A549 (cell line): ENCODE results near the gene PPM1M. TPM values are rescaled to one million over a fixed set of nuclear protein-coding genes. Genes with fewer than 3 reads are reported as not detected.

Source experiments
- ATAC-seq, 2 experiments: fragments of 200-7000 bp in 1 of 2; fragments of >200 bp in 1 of 2; cut with Nextera tagmentation in 1 of 2; cut with Tn5 transposase in 1 of 2; 3 replicates each; pipeline versions ENCODE4 v1.8.0 to v1.9.1; 2018 to 2020; ENCODE audit warnings: mild to moderate bottlenecking in 1 of 2, moderate library complexity in 1 of 2
- CTCF ChIA-PET: fragments of 300-600 bp; sonication (Branson Sonifier 250); formaldehyde crosslinking; extraction: SDS; loops from one replicate; lab custom pipeline; 2021; ENCODE audit warnings: antibody characterized with exemption, inconsistent platforms; lab: Yijun Ruan, JAX
- POLR2A ChIA-PET: fragments of 350-600 bp; formaldehyde crosslinking; extraction: SDS; loops from one replicate; lab custom pipeline; 2021; ENCODE audit warnings: antibody characterized with exemption, inconsistent platforms; lab: Yijun Ruan, JAX
- DNase-seq, 2 experiments: peaks; one replicate each; pipeline versions ENCODE4 v3.0.0 to v3.0.0-alpha.2; 2011 to 2016; ENCODE audit warnings: low read depth in 1 of 2, low spot score in 1 of 2
- FAIRE-seq: peaks from 2 replicates; lab custom pipeline; 2011; peaks lifted over from hg19 to GRCh38; lab: Jason Lieb, UNC
- H3K27ac ChIP-seq, 2 experiments: fragments of >200 bp; sonication (Bioruptor Twin); formaldehyde crosslinking; 3 replicates each; pipeline ENCODE4 v1.5.1; 2016 to 2017
- H3K4me1 ChIP-seq: fragments of >200 bp; sonication (Bioruptor Twin); formaldehyde crosslinking; 3 replicates; pipeline ENCODE4 v1.6.1; 2016
- H3K4me2 ChIP-seq: fragments of >200 bp; sonication (Bioruptor Twin); formaldehyde crosslinking; 3 replicates; pipeline ENCODE4 v1.6.1; 2016
- H3K4me3 ChIP-seq: fragments of >200 bp; sonication (Bioruptor Twin); formaldehyde crosslinking; 3 replicates; pipeline ENCODE4 v1.5.1; 2016
- H3K9me3 ChIP-seq: fragments of >200 bp; sonication (Bioruptor Twin); formaldehyde crosslinking; 3 replicates; pipeline ENCODE4 v1.6.1; 2016
- CBX8 ChIP-seq: fragments of 200-600 bp; sonication (generic); IDR thresholded peaks from 2 replicates; pipeline ENCODE4 v1.6.1; 2016
- CEBPB ChIP-seq, 2 experiments: fragments of >200 bp in 1 of 2; sonication (Bioruptor Twin) in 1 of 2; formaldehyde crosslinking in 1 of 2; IDR thresholded peaks; 2 replicates each; pipeline ENCODE4 v1.6.1; 2012 to 2016
- CHD2 ChIP-seq: fragments of 150-350 bp; IDR thresholded peaks from 2 replicates; pipeline ENCODE4 v1.6.1; 2014; ENCODE audit warnings: low read length; ENCODE audit not compliant: partially characterized antibody
- FOSB ChIP-seq: fragments of 250-450 bp; sonication (Bioruptor Pico); IDR thresholded peaks from 2 replicates; pipeline ENCODE4 v1.5.0; 2020; ENCODE audit warnings: mild to moderate bottlenecking, moderate library complexity
- FOSL2 ChIP-seq, 2 experiments: fragments of 450-650 bp in 1 of 2; fragments of >200 bp in 1 of 2; sonication (Bioruptor Twin) in 1 of 2; formaldehyde crosslinking; IDR thresholded peaks; 2 replicates each; pipeline versions ENCODE4 v1.5.0 to v1.6.1; 2016 to 2020; ENCODE audit warnings: mild to moderate bottlenecking in 1 of 2, moderate library complexity in 1 of 2
- FOXS1 ChIP-seq: fragments of 250-450 bp; sonication (Bioruptor Pico); IDR thresholded peaks from 2 replicates; pipeline ENCODE4 v1.5.0; 2020; ENCODE audit warnings: mild to moderate bottlenecking, moderate library complexity
- HES2 ChIP-seq: fragments of >200 bp; sonication (Bioruptor Twin); formaldehyde crosslinking; IDR thresholded peaks from 2 replicates; pipeline ENCODE4 v1.6.1; 2016
- HEYL ChIP-seq: fragments of 250-450 bp; sonication (Bioruptor Pico); IDR thresholded peaks from 2 replicates; pipeline ENCODE4 v1.8.0; 2021; ENCODE audit warnings: mild to moderate bottlenecking, moderate library complexity
- HMGXB4 ChIP-seq: fragments of 250-450 bp; sonication (Bioruptor Pico); IDR thresholded peaks from 2 replicates; pipeline ENCODE4 v1.5.0; 2021; ENCODE audit warnings: mild to moderate bottlenecking, moderate library complexity, borderline replicate concordance
- HOXB13 ChIP-seq: fragments of 250-450 bp; sonication (Bioruptor Pico); IDR thresholded peaks from 2 replicates; pipeline ENCODE4 v1.5.0; 2020; ENCODE audit warnings: low read depth, mild to moderate bottlenecking, moderate library complexity
- HOXB5 ChIP-seq: fragments of 250-450 bp; sonication (Bioruptor Pico); IDR thresholded peaks from 2 replicates; pipeline ENCODE4 v1.5.0; 2020; ENCODE audit warnings: mild to moderate bottlenecking, moderate library complexity
- JUN ChIP-seq, 2 experiments: fragments of >200 bp; sonication (Bioruptor Twin); formaldehyde crosslinking; IDR thresholded peaks; 2 replicates in 1 of 2; 3 replicates in 1 of 2; pipeline ENCODE4 v1.6.1; 2016 to 2017
- JUNB ChIP-seq: fragments of >200 bp; sonication (Bioruptor Twin); formaldehyde crosslinking; IDR thresholded peaks from 2 replicates; pipeline ENCODE4 v1.6.1; 2016
- KDM5A ChIP-seq: fragments of 200-600 bp; sonication (generic); IDR thresholded peaks from 2 replicates; pipeline ENCODE4 v1.6.1; 2016; ENCODE audit warnings: antibody characterized with exemption, mild to moderate bottlenecking
- MAZ ChIP-seq: fragments of 150-350 bp; IDR thresholded peaks from 2 replicates; pipeline ENCODE4 v1.6.1; 2014; ENCODE audit warnings: antibody characterized with exemption, low read depth, low read length, borderline replicate concordance
- MYC ChIP-seq: IDR thresholded peaks from 2 replicates; pipeline ENCODE4 v1.6.1; 2012; ENCODE audit warnings: mild to moderate bottlenecking, inconsistent platforms, low read length, improper control_type of control experiment, borderline replicate concordance
- NFE2L2 ChIP-seq: fragments of 150-350 bp; conservative IDR thresholded peaks from 2 replicates; pipeline ENCODE4 v1.6.1; 2014; ENCODE audit warnings: low read length
- PBX3 ChIP-seq: IDR thresholded peaks from 2 replicates; pipeline ENCODE4 v1.6.1; 2012
- PHF8 ChIP-seq: fragments of 200-600 bp; sonication (generic); IDR thresholded peaks from 2 replicates; pipeline ENCODE4 v1.6.1; 2016; ENCODE audit warnings: low read depth, mild to moderate bottlenecking, antibody characterized with exemption, moderate library complexity, borderline replicate concordance
- RAD21 ChIP-seq, 2 experiments: fragments of >200 bp in 1 of 2; sonication (Bioruptor Twin) in 1 of 2; formaldehyde crosslinking in 1 of 2; IDR thresholded peaks in 1 of 2; conservative IDR thresholded peaks in 1 of 2; 2 replicates in 1 of 2; 3 replicates in 1 of 2; pipeline ENCODE4 v1.6.1; 2012 to 2018; ENCODE audit warnings: inconsistent platforms in 1 of 2
- REST ChIP-seq: fragments of 200-600 bp; sonication (generic); IDR thresholded peaks from 2 replicates; pipeline ENCODE4 v1.6.1; 2016; ENCODE audit warnings: antibody characterized with exemption, mild to moderate bottlenecking, moderate library complexity
- TFCP2L1 ChIP-seq: fragments of 250-450 bp; sonication (Bioruptor Pico); IDR thresholded peaks from 2 replicates; pipeline ENCODE4 v1.5.0; 2021; ENCODE audit warnings: mild to moderate bottlenecking
- ZNF302 ChIP-seq: fragments of 250-450 bp; sonication (Bioruptor Pico); IDR thresholded peaks from 2 replicates; pipeline ENCODE4 v1.9.0; 2021; ENCODE audit warnings: inconsistent platforms, mild to moderate bottlenecking, moderate library complexity
- WGBS: methylation state at CpG from one replicate; pipeline ENCODE4 v1.1.6; 2017; ENCODE audit errors: missing lambda C conversion rate; 5-methylcytosine and 5-hydroxymethylcytosine counted together
- polyA plus RNA-seq, 4 experiments: library from polyadenylated mRNA; depleted of rRNA in 3 of 4; stranded (reverse); fragments of >200 nt; fragmentation: RNase III in 1 of 4; extraction: RNeasy Plus Mini Kit Qiagen cat#74134 plus additional on column Dnase treatment in 1 of 4; gene quantifications; 2 replicates in 3 of 4; 3 replicates in 1 of 4; pipeline ENCODE4 v1.2.3, GENCODE V29; 2011 to 2017

PPM1M gene
- polyA plus RNA-seq, 2 of the 4 experiments (the other 2 are of a cell fraction): 5.9 to 6.3 TPM

GRCh38 chr3:52234516-52235447 lies 10.8 kb upstream of the PPM1M start:
- 89% methylated on average over 7 of the region's 15 CpGs for WGBS
- ChIA-PET POLR2A (no interaction called here), CTCF (interaction anchor here (0.5 to 11.4 kb wide), 9 partner anchors 8 to 112 kb away, joined by 3 to 198 read pairs (median 3); partner anchors contain the start of genes TLR9 and WDR82)
- TF ChIP-seq RAD21 (conservative IDR thresholded peaks at IDR 0.05 in 1 of 2, IDR thresholded peaks at IDR 0.05 in 1 of 2) (no peak), FOSL2 (IDR thresholded peaks at IDR 0.05) (no peak), FOSL2 (CRISPR knock-in tag; IDR thresholded peaks at IDR 0.05) (no peak), MYC (no peak), HOXB5 (CRISPR knock-in tag) (no peak), ZNF302 (CRISPR knock-in tag) (no peak), HES2 (no peak), HEYL (no peak), JUNB (no peak), FOSB (CRISPR knock-in tag) (no peak), PBX3 (no peak), TFCP2L1 (CRISPR knock-in tag) (no peak), NFE2L2 (no peak), REST (no peak), HMGXB4 (CRISPR knock-in tag) (no peak)
- Histone ChIP-seq H3K27ac (no peak overlapping the region), H3K4me3 (no peak overlapping the region), H3K9me3 (no peaks in the 10 kb centered on the region), H3K4me2 (no peak overlapping the region), H3K4me1 (peaks cover 22% of the 10 kb centered on the region)
- no peak for FAIRE-seq
- DNase-seq: no peak
- no peak for ATAC-seq

- Histone ChIP-seq H3K4me2 (peak overlapping the region; percentile 79), H3K4me1 (peaks cover 32% of the 10 kb centered on the region), H3K9me3 (no peaks in the 10 kb centered on the region), H3K4me3 (no peak overlapping the region; the same call in 2 of the 3 replicates), H3K27ac (peak overlapping the region; percentile 98)
- WGBS: 81% methylated on average over 3 of the region's 5 CpGs
- FAIRE-seq (no peak), DNase-seq (no peak), ATAC-seq (no peak)
- ChIA-PET CTCF (interaction anchor here (0.6 to 11.4 kb wide), 6 partner anchors 13 to 1029 kb away, joined by 3 to 198 read pairs (median 5); partner anchors contain the start of genes TLR9 and WDR82), POLR2A (interaction anchor here (1.1 to 1.3 kb wide), 2 partner anchors 51 to 241 kb away, joined by 3 to 4 read pairs; partner anchors contain the start of genes GLYCTK and RPL29)
- TF ChIP-seq CEBPB (IDR thresholded peaks at IDR 0.05): no peak
- no peak for TF ChIP-seq FOSL2 (IDR thresholded peaks at IDR 0.05)
- TF ChIP-seq FOSL2 (CRISPR knock-in tag; IDR thresholded peaks at IDR 0.05): no peak
- no peak for TF ChIP-seq MAZ
- no peak for TF ChIP-seq CBX8
- TF ChIP-seq FOXS1 (CRISPR knock-in tag): no peak
- no peak for TF ChIP-seq HEYL
- TF ChIP-seq HOXB13 (CRISPR knock-in tag): no peak
- TF ChIP-seq JUN (IDR thresholded peaks at IDR 0.05): no peak
- TF ChIP-seq REST: no peak
- TF ChIP-seq KDM5A: no peak
- no peak for TF ChIP-seq PHF8
- TF ChIP-seq CHD2: no peak
Measured at GRCh38 chr3:52236424-52236886, 9.1 kb upstream of the PPM1M start.
